GM12874 (cell line): ENCODE measurements around the gene CDIP1.

ENCODE experiments used
- CTCF ChIP-seq: IDR thresholded peaks from 2 replicates; pipeline ENCODE4 v1.5.1; 2011; ENCODE audit warnings: low read depth, mild to moderate bottlenecking, control low read depth, low read length, moderate library complexity; ENCODE audit not compliant: insufficient read depth

Gene CDIP1

GRCh38 chr16:4512473-4512872 is 26.1 kb downstream of the CDIP1 start:
- TF ChIP-seq CTCF, result no peak

DNA sequence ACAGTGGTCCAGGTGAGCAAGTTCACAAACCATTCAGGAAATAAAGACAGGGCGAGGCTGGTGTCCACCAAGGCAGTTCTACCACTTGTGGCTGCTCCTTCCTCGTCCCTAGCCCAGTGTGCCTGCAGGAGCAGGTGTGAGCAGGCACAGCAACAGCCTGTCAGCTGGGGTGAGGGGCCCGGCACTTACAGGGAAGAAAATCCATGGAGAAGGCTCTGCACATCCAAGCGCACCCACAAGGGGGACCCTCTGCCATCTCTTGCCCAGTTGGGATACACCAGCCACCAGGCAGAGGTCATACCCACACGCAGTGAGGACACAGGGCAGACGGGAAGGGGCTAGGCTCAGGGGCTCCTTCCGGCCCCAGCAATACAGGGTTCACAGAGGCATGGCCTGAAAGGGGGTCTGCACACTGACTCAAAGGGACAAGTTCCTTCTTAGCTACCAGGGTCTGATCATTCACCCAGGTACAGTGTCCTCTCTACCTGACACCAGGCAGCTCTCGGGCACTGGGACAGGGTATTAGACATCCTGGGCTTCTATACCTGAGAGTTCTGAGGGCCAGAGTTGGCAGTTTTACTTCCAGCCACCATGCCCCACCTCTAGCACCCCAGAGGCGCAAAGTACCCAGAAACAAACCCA is 27.0 kb downstream of the CDIP1 start:
- TF ChIP-seq CTCF, result peak; percentile 36; the same call in 1 of the 2 replicates

GRCh38 chr16:4510747-4511426 is 27.7 kb downstream of the CDIP1 start:
- no peak for TF ChIP-seq CTCF

- TF ChIP-seq CTCF, result no peak
Measured at GRCh38 chr16:4510131-4510530, 28.4 kb downstream of the CDIP1 start.

DNA sequence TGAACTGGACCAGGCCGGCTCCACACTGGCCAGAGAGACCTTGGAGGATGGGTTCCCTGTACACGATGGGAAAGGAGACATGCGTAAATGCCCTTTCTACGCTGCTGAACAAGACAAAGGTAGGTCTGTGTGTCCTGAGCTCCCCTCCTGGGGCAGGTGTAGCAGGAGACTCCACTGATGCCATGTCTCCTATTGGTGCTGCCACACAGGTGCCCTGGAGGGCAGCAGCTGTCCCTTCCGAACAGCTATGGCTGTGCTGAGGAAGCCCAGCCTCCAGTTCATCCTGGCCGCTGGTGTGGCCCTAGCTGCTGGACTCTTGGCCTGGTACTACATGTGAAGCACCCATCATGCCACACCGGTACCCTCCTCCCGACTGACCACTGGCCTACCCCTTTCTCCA is 29.2 kb downstream of the CDIP1 start:
- TF ChIP-seq CTCF, result no peak

- TF ChIP-seq CTCF, result no peak
Measured at GRCh38 chr16:4508806-4509205, 29.8 kb downstream of the CDIP1 start.

- TF ChIP-seq CTCF, result no peak
Measured at GRCh38 chr16:4507588-4508345, 30.8 kb downstream of the CDIP1 start.
